K562 (cell line): ENCODE measurements around the gene MYH7. TPM values are rescaled to one million over a fixed set of nuclear protein-coding genes. Genes with fewer than 3 reads are reported as not detected.

Experiments
- ATAC-seq: fragments of 200-7000 bp; cut with Tn5 transposase; 3 replicates; pipeline ENCODE4 v1.9.1; 2020; ENCODE audit warnings: moderate library complexity
- BruUV-seq: library from RNA; stranded (reverse); fragments of 400-500 nt; replicated peaks from 2 replicates; lab custom pipeline; 2021; lab: Mats Ljungman, UMichigan
- CTCF ChIA-PET: fragments of 300-600 bp; formaldehyde crosslinking; extraction: SDS; loops from one replicate; lab custom pipeline; 2021; ENCODE audit warnings: low intra/inter-chr PET ratio; lab: Yijun Ruan, JAX
- POLR2A ChIA-PET: fragments of 300-600, 350-650 bp; sonication (Branson Sonifier 250); formaldehyde crosslinking; extraction: SDS; loops from one replicate; lab custom pipeline; 2021; ENCODE audit warnings: antibody characterized with exemption, inconsistent platforms; lab: Yijun Ruan, JAX
- DNase-seq, 4 experiments: peaks; one replicate each; pipeline versions ENCODE4 v3.0.0 to v3.0.0-alpha.2; 2011 to 2018; ENCODE audit warnings: low spot score in 3 of 4, mixed read lengths in 3 of 4; ENCODE audit errors: extremely low read depth in 1 of 4
- FAIRE-seq: peaks from 2 replicates; lab custom pipeline; 2011; peaks lifted over from hg19 to GRCh38; lab: Jason Lieb, UNC
- H2AFZ ChIP-seq: 2 replicates; pipeline ENCODE4 v1.6.0; 2011; ENCODE audit warnings: low read depth, low read length, control low read depth, inconsistent platforms
- H3K27ac ChIP-seq: fragments of 200-600 bp; 3 replicates; pipeline ENCODE4 v1.8.0; 2011; ENCODE audit warnings: low read depth, mild to moderate bottlenecking, control low read depth, inconsistent platforms, low read length, moderate library complexity, mixed read lengths; ENCODE audit errors: extremely low read depth
- H3K27me3 ChIP-seq, 2 experiments: fragments of 300-600 bp in 1 of 2; 2 replicates in 1 of 2; 3 replicates in 1 of 2; pipeline versions ENCODE4 v1.6.0 to v1.8.0; 2011; ENCODE audit warnings: inconsistent platforms in 2 of 2, low read length in 2 of 2, mild to moderate bottlenecking in 1 of 2, mixed read lengths in 1 of 2, moderate library complexity in 1 of 2; ENCODE audit not compliant: control insufficient read depth in 2 of 2, insufficient read depth in 2 of 2
- H3K36me3 ChIP-seq: fragments of 300-600 bp; 3 replicates; pipeline ENCODE4 v1.8.0; 2011; ENCODE audit warnings: mild to moderate bottlenecking, low read length, inconsistent platforms; ENCODE audit not compliant: control insufficient read depth, insufficient read depth
- H3K4me1 ChIP-seq, 2 experiments: fragments of 200-600 bp in 1 of 2; replicated peaks in 1 of 2; 2 replicates in 1 of 2; 3 replicates in 1 of 2; pipeline versions ENCODE4 v1.5.1 to v1.8.0; 2011; ENCODE audit warnings: inconsistent platforms in 2 of 2, low read length in 2 of 2, mild to moderate bottlenecking in 1 of 2, mixed read lengths in 1 of 2, moderate library complexity in 1 of 2; ENCODE audit not compliant: control insufficient read depth in 2 of 2, insufficient read depth in 2 of 2
- H3K4me2 ChIP-seq: 2 replicates; pipeline ENCODE4 v1.6.1; 2011; ENCODE audit warnings: low read length, control low read depth, inconsistent platforms, mixed read lengths; ENCODE audit not compliant: insufficient read depth
- H3K4me3 ChIP-seq: fragments of 200-600 bp; sonication (generic), shearing (Covaris generic); 2 replicates; pipeline ENCODE4 v1.5.1; 2016; ENCODE audit warnings: control low read depth, inconsistent platforms
- H3K79me2 ChIP-seq: fragments of 200-600 bp; 3 replicates; pipeline ENCODE4 v1.8.0; 2011; ENCODE audit warnings: low read length, inconsistent platforms; ENCODE audit not compliant: control insufficient read depth, insufficient read depth
- H3K9ac ChIP-seq, 2 experiments: 2 replicates each; pipeline versions ENCODE4 v1.6.0 to v1.6.1; 2011; ENCODE audit warnings: low read depth in 2 of 2, low read length in 2 of 2, control low read depth in 1 of 2, inconsistent platforms in 1 of 2, mild to moderate bottlenecking in 1 of 2, mixed read lengths in 1 of 2; ENCODE audit not compliant: insufficient read depth in 1 of 2
- H3K9me1 ChIP-seq: one replicate; pipeline ENCODE4 v1.6.0; 2011; ENCODE audit warnings: inconsistent platforms, mild to moderate bottlenecking, low read length, moderate library complexity; ENCODE audit not compliant: control insufficient read depth, insufficient read depth
- H3K9me3 ChIP-seq: replicated peaks from 2 replicates; pipeline ENCODE4 v1.5.1; 2011; ENCODE audit warnings: low read depth, low read length, inconsistent platforms; ENCODE audit not compliant: control insufficient read depth, insufficient read depth
- H4K20me1 ChIP-seq: replicated peaks from 2 replicates; pipeline ENCODE4 v1.6.1; 2011; ENCODE audit warnings: low read length, inconsistent platforms, mixed read lengths; ENCODE audit not compliant: control insufficient read depth, insufficient read depth
- FOXA3 ChIP-seq, 2 experiments: fragments of 450-650 bp in 1 of 2; sonication (generic) in 1 of 2; formaldehyde crosslinking; IDR thresholded peaks in 1 of 2; conservative IDR thresholded peaks in 1 of 2; 2 replicates each; pipeline versions ENCODE4 v1.4.0 to v1.8.0; 2020 to 2022; ENCODE audit warnings: mild to moderate bottlenecking in 2 of 2, missing genetic modification reagents in 1 of 2
- HNRNPL ChIP-seq: fragments of 200-400 bp; formaldehyde crosslinking; IDR thresholded peaks from 2 replicates; pipeline ENCODE4 v1.6.1; 2017; ENCODE audit warnings: low read depth, mild to moderate bottlenecking, low read length
- NFYB ChIP-seq: IDR thresholded peaks from 2 replicates; pipeline ENCODE4 v1.6.1; 2011; ENCODE audit warnings: mild to moderate bottlenecking, moderate library complexity; ENCODE audit not compliant: insufficient read length; ENCODE audit errors: extremely low read depth
- PHF20 ChIP-seq: fragments of 450-650 bp; IDR thresholded peaks from 2 replicates; pipeline ENCODE4 v1.6.1; 2018; ENCODE audit not compliant: partially characterized antibody
- RBM15 ChIP-seq: fragments of 200-400 bp; formaldehyde crosslinking; IDR thresholded peaks from 2 replicates; pipeline ENCODE4 v1.6.1; 2018; ENCODE audit warnings: mild to moderate bottlenecking, low read length, moderate library complexity; ENCODE audit not compliant: insufficient read depth
- SRSF1 ChIP-seq: fragments of 200-400 bp; formaldehyde crosslinking; IDR thresholded peaks from 2 replicates; pipeline ENCODE4 v1.6.1; 2017; ENCODE audit warnings: mild to moderate bottlenecking, low read depth, low read length, moderate library complexity
- THRAP3 ChIP-seq: fragments of 450-650 bp; IDR thresholded peaks from 2 replicates; pipeline ENCODE4 v1.6.1; 2016; ENCODE audit warnings: mild to moderate bottlenecking, inconsistent platforms, borderline replicate concordance
- XRCC4 ChIP-seq: IDR thresholded peaks from one replicate; pipeline ENCODE4 v1.6.1; 2011; ENCODE audit not compliant: insufficient read depth, insufficient read length; ENCODE audit errors: extremely low read depth
- ZBTB33 ChIP-seq: sonication (generic); formaldehyde crosslinking; IDR thresholded peaks from 2 replicates; pipeline ENCODE4 v1.8.1; 2023; ENCODE audit warnings: mild to moderate bottlenecking, missing genetic modification reagents
- WGBS: fragments of 100-300 bp; shearing (Covaris generic); methylation state at CpG from one replicate; pipeline ENCODE4 v1.1.6; 2016; ENCODE audit warnings: low coverage, mixed read lengths; ENCODE audit not compliant: insufficient coverage; ENCODE audit errors: missing lambda C conversion rate; 5-methylcytosine and 5-hydroxymethylcytosine counted together
- in situ Hi-C: fragments of 300-500 bp; cut with MboI; formaldehyde crosslinking; loops from 4 replicates; pipeline ENCODE4 v1.15.0; 2018; ENCODE audit warnings: inconsistent platforms, mixed read lengths
- intact Hi-C: fragments of 100-400 bp; cut with micrococcal nuclease; formaldehyde crosslinking; loops from 2 replicates; pipeline ENCODE4 v1.14.2; 2022
- polyA plus RNA-seq, 8 experiments: library from polyadenylated mRNA; depleted of rRNA in 4 of 8; stranded (reverse) in 5 of 8; unstranded in 3 of 8; fragments of >200 nt; fragmentation: Nextera tagmentation in 2 of 8; fragmentation: Illumina TruSeq in 1 of 8; extraction: Ambion mirVana in 2 of 8; extraction: Trizol in 1 of 8; gene quantifications; 2 replicates each; pipeline versions ENCODE4 v1.2.1 to v1.2.3, GENCODE V29; 2011 to 2014; ENCODE audit warnings: inconsistent platforms in 1 of 8, missing spikeins in 1 of 8
- total RNA-seq, 7 experiments: library from RNA; depleted of rRNA in 6 of 7; stranded (reverse); fragments of >200 nt in 6 of 7; fragmentation: Illumina TruSeq in 2 of 7; extraction: Trizol in 2 of 7; gene quantifications; 2 replicates each; pipeline versions ENCODE4 v1.2.1 to v1.2.3, GENCODE V29; 2011 to 2021; ENCODE audit warnings: low replicate concordance in 1 of 7

Gene MYH7
- total and polyA plus RNA-seq, 9 of the 15 experiments (the other 6 are each of a cell fraction or from before 2014, with no cell fraction given): not detected

- Histone ChIP-seq H4K20me1 (no peaks in the 10 kb centered on the region), H3K4me3 (peak overlapping the region; percentile 89), H3K9me1 (no peaks in the 10 kb centered on the region), H3K9ac (no peak overlapping the region), H3K27ac (0 out of 3 replicates have a peak overlapping the region, but pooled peaks have one; percentile 81), H3K27me3 (no peaks in the 10 kb centered on the region), H3K4me1 (peaks cover 3 to 4% of the 10 kb centered on the region in 2 experiments; a peak in 2 of 5 replicates), H2AFZ (peak overlapping the region; percentile 97), H3K4me2 (peak overlapping the region; percentile 96; the same call in 1 of the 2 replicates), H3K79me2 (peaks cover 18% of the 10 kb centered on the region), H3K36me3 (peaks cover 30% of the 10 kb centered on the region; the same call in 2 of the 3 replicates), H3K9me3 (peaks cover 9% of the 10 kb centered on the region)
- in situ Hi-C loops (no loop called here), intact Hi-C loops (no loop called here)
- CTCF ChIA-PET: no interaction called here
- POLR2A ChIA-PET: no interaction called here
- no peak for ATAC-seq
- DNase-seq: no peak
- 90% methylated on average over 13 of the region's 15 CpGs for WGBS
- BruUV-seq: no TSS peak
- FAIRE-seq: no peak
- peak; percentile 35 for TF ChIP-seq PHF20
- no peak for TF ChIP-seq RBM15
- peak in 1 of 2 experiments; percentile 14; a peak in 1 of 4 replicates for TF ChIP-seq FOXA3 (CRISPR knock-in tag; conservative IDR thresholded peaks at IDR 0.05 in 1 of 2, IDR thresholded peaks at IDR 0.05 in 1 of 2)
- no peak for TF ChIP-seq NFYB
- TF ChIP-seq THRAP3: 0 out of 2 replicates have a peak, but pooled peaks have one; percentile 85
Observed at GRCh38 chr14:23468704-23469126, 33.3 kb upstream of the MYH7 start.

- intact Hi-C loops: no loop called here
- ATAC-seq (no peak), DNase-seq (no peak), FAIRE-seq (no peak)
- H3K4me3 ChIP-seq: no peak overlapping the region
- no TSS peak for BruUV-seq
- no peaks in the 10 kb centered on the region for H4K20me1 ChIP-seq
- POLR2A ChIA-PET: interaction anchor here (0.6 kb wide), 1 partner anchor 551 kb away, joined by 3 read pairs; no protein-coding TSS in a partner anchor
- no peak overlapping the region for H2AFZ ChIP-seq
- no peak overlapping the region for H3K9ac ChIP-seq
- WGBS: 60% methylated on average over 3 of the region's 3 CpGs
- H3K9me1 ChIP-seq: no peaks in the 10 kb centered on the region
- H3K9me3 ChIP-seq: peaks cover 9% of the 10 kb centered on the region
- no peaks in the 10 kb centered on the region for H3K27me3 ChIP-seq
- H3K4me1 ChIP-seq: peaks cover 2 to 3% of the 10 kb centered on the region in 2 experiments; a peak in 2 of 5 replicates
- peaks cover 8% of the 10 kb centered on the region for H3K79me2 ChIP-seq
- H3K4me2 ChIP-seq: no peak overlapping the region
- CTCF ChIA-PET: no interaction called here
- no peak overlapping the region for H3K27ac ChIP-seq
- in situ Hi-C loops: no loop called here
- H3K36me3 ChIP-seq: peaks cover 1% of the 10 kb centered on the region; the same call in 1 of the 3 replicates
- TF ChIP-seq XRCC4 (no peak), PHF20 (no peak), SRSF1 (no peak), HNRNPL (no peak), ZBTB33 (no peak)
Observed at GRCh38 chr14:23465261-23465660, 29.8 kb upstream of the MYH7 start.
